Measurements from ENCODE around the gene CNNM2. TPM values are rescaled to one million over a fixed set of nuclear protein-coding genes. Genes with fewer than 3 reads are reported as not detected.

Gene CNNM2
- total RNA-seq, 6 experiments from 2014 or later: 7.7 to 9.1 (median 8.1) TPM

- no peaks in the 10 kb centered on the region for H3K9me3 Mint-ChIP-seq
- H3K4me3 Mint-ChIP-seq: no peak overlapping the region
- peaks cover 55% of the 10 kb centered on the region for H3K36me3 Mint-ChIP-seq (ENCODE audit: low read depth)
- H3K27ac Mint-ChIP-seq: no peak overlapping the region
- H3K27me3 Mint-ChIP-seq (ENCODE audit: insufficient read depth): no peaks in the 10 kb centered on the region; the same call in 1 of the 2 replicates
- peaks cover 16% of the 10 kb centered on the region for H3K4me1 Mint-ChIP-seq (ENCODE audit: low read depth)
- no peak for TF ChIP-seq CTCF (IDR thresholded peaks at IDR 0.05)
- DNase-seq: no peak
Measured at GRCh38 chr10:103098240-103098639, 180.1 kb downstream of the CNNM2 start.

GRCh38 chr10:103100620-103101019, 182.5 kb downstream of the CNNM2 start:
- H3K27me3 Mint-ChIP-seq (ENCODE audit: insufficient read depth): no peaks in the 10 kb centered on the region
- peaks cover 49% of the 10 kb centered on the region for H3K36me3 Mint-ChIP-seq (ENCODE audit: low read depth)
- H3K4me3 Mint-ChIP-seq: no peak overlapping the region
- no peak for TF ChIP-seq CTCF (IDR thresholded peaks at IDR 0.05)
- no peaks in the 10 kb centered on the region for H3K9me3 Mint-ChIP-seq
- peaks cover 30% of the 10 kb centered on the region for H3K4me1 Mint-ChIP-seq (ENCODE audit: low read depth)
- no peak for DNase-seq
- H3K27ac Mint-ChIP-seq: no peak overlapping the region

GRCh38 chr10:103102195-103102594, 184.1 kb downstream of the CNNM2 start:
- Mint-ChIP-seq H3K9me3 (no peaks in the 10 kb centered on the region), H3K27me3 (ENCODE audit: insufficient read depth) (no peaks in the 10 kb centered on the region), H3K4me3 (no peak overlapping the region), H3K27ac (peak overlapping the region; percentile 39), H3K4me1 (ENCODE audit: low read depth) (peaks cover 30% of the 10 kb centered on the region), H3K36me3 (ENCODE audit: low read depth) (peaks cover 39% of the 10 kb centered on the region)
- TF ChIP-seq CTCF (IDR thresholded peaks at IDR 0.05): no peak
- DNase-seq: no peak

- Mint-ChIP-seq H3K27me3 (ENCODE audit: insufficient read depth) (no peaks in the 10 kb centered on the region), H3K4me3 (no peak overlapping the region), H3K36me3 (ENCODE audit: low read depth) (peaks cover 25% of the 10 kb centered on the region), H3K9me3 (no peaks in the 10 kb centered on the region), H3K4me1 (ENCODE audit: low read depth) (peaks cover 31% of the 10 kb centered on the region), H3K27ac (no peak overlapping the region; the same call in 1 of the 2 replicates)
- no peak for TF ChIP-seq CTCF (IDR thresholded peaks at IDR 0.05)
- no peak for DNase-seq
Measured at GRCh38 chr10:103103989-103104388, 185.9 kb downstream of the CNNM2 start.

GRCh38 chr10:103104721-103105120, 186.6 kb downstream of the CNNM2 start:
- no peak for DNase-seq
- Mint-ChIP-seq H3K27me3 (ENCODE audit: insufficient read depth) (no peaks in the 10 kb centered on the region), H3K36me3 (ENCODE audit: low read depth) (peaks cover 28% of the 10 kb centered on the region), H3K4me1 (ENCODE audit: low read depth) (peaks cover 34% of the 10 kb centered on the region), H3K27ac (no peak overlapping the region), H3K4me3 (no peak overlapping the region), H3K9me3 (no peaks in the 10 kb centered on the region)
- TF ChIP-seq CTCF (IDR thresholded peaks at IDR 0.05): no peak

GRCh38 chr10:103105462-103105861, 187.4 kb downstream of the CNNM2 start:
- no peak overlapping the region for H3K27ac Mint-ChIP-seq
- H3K27me3 Mint-ChIP-seq (ENCODE audit: insufficient read depth): no peaks in the 10 kb centered on the region
- no peak for TF ChIP-seq CTCF (IDR thresholded peaks at IDR 0.05)
- H3K4me1 Mint-ChIP-seq (ENCODE audit: low read depth): peaks cover 36% of the 10 kb centered on the region
- H3K4me3 Mint-ChIP-seq: no peak overlapping the region
- no peak for DNase-seq
- no peaks in the 10 kb centered on the region for H3K9me3 Mint-ChIP-seq
- peaks cover 30% of the 10 kb centered on the region for H3K36me3 Mint-ChIP-seq (ENCODE audit: low read depth)
